ENCODE measurements around the gene AGPAT2.

The AGPAT2 gene

DNA sequence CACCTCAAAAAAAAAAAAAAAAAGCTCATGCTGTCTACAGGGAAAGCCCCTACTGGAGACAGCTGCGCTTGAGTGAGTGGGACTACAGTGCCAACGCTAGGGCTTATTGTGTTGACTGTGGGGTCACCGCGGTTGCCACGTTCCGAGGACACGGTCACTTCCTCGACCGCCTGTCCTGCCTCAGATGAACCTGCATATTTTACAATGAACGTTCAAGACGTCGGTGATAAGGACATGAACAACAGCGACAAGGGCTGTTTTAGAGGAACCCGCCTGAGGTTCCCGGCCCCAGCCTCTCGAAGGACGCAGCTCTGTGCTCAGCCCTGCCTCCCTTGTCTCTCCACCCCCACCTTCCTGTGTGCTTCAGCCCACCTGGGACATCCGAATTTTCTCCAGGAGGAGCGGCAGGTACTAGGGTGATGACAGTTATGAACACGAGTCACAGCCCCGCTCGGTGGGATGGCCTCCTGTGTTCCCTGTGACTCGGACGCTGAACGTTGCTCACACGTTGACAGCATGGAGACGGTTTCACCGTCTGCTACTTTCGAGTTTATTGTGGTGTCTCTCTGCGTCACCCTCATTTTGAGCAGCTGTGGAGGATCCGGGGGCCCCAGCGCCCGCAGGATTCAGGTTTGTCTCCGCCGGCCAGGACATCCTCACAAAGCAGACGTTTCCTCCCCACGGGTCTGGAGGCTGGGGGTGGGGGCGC lies 13.9 kb upstream of the AGPAT2 start:
- DNase-seq (ENCODE audit: low spot score) = no peak

- no peak for DNase-seq (ENCODE audit: low spot score)
These were observed 13.0 kb upstream of the AGPAT2 start for GRCh38 chr9:136700304-136700703.

DNA sequence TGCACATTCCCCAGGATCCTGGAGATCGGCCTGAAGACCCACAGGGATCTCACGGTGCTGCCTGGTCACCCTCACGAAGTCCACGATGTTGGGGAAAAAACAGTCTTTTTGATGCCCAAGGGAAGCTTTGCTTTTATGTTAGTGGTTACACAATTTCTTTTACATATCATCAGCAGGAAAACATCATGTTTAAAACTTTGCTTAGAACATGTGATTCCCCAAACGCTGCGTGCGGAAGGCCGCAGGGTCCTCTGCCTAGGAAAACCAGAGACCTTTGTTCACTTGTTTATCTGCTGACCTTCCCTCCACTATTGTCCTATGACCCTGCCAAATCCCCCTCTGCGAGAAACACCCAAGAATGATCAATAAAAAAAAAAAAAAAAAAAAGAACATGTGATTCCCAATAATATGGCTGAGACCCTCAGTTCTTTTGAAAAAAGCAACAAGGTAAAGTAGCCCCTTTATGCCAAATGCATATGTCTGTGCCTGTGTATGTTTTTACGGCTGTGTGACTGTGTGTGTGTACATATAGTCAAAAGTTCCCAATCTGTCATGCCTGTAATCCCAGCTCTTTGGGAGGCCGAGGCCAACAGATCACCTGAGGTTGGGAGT lies 11.5 kb upstream of the AGPAT2 start:
- DNase-seq (ENCODE audit: low spot score) = no peak

GRCh38 chr9:136697821-136698526 lies 10.7 kb upstream of the AGPAT2 start:
- no peak for DNase-seq (ENCODE audit: low spot score)

DNA sequence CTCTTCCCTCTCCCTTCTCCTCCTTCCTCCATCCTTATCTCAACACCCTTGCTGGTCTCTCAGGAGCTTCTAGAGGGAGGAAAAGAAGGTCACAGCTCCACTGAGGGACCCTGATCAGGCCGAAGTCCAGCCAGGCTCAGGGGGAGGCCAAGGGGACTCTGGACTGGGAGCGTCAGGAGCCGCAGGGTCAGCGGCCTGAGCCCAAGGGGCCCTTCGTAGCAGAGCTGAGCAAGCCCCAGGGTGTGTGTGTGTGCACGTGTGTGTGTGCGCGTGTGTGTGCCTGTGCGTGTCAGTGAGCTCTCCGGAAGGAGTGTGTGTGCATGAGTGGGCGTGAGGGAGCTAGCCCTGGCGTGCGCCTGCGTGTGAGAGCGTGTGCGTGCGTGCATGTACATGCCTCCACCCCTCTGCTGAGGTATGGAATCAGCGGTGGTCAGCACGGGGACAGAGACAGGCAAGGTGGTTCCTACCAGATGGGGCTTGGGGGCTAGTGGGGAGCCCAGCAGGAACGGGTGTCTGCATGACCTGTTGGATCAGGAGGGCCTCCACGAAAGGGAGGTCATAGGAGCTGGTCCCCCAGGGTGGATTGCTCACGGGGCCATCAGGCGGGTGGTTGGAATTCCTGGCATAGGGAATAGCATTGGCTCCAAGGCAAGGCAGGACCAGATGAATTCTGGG lies 10.0 kb upstream of the AGPAT2 start:
- DNase-seq (ENCODE audit: low spot score) = no peak

- DNase-seq (ENCODE audit: low spot score) = no peak
These were observed 9.2 kb upstream of the AGPAT2 start for GRCh38 chr9:136696502-136696901.

DNA sequence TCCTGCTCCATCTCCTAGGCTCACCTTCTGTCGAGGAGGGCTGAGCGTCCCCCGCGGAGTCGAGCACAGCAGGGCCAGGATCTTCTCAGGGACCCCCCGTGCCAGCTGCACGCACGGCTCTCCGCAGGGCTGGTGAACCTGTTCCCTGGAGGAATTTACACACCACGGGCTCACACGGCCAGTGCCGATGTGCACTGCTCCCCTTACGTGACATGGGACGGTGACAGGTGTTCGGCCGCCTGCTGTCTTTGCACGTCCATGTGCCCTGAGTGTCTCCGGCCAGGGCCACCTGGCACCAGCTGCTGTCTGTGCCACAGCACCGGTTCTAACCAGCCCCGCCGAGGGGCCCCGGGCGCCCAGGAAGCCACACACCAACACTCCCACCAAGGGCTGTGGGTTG lies 8.7 kb upstream of the AGPAT2 start:
- no peak for DNase-seq (ENCODE audit: low spot score)

DNA sequence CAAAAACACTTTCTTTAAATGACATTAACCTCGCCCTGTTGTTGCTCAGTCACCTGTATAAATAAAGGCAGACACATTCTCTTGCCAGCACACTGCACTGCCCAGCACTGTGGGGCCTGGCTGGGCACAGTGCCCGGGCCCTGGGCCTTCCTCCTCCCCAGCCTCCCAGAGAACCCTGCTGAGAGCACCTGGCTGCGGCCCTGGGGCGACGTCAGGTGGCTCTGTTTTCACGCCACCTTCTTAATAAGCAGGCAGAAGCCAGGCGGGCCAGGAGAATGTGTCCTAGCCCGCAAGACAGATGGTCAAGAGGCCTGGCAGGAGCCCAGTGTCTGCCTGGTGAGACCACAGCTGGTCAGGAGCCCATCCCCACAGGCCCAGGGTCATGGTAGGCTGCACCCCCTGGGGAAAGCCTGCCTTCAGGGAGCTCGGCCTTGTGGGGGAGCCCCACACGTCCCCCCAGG lies 8.2 kb upstream of the AGPAT2 start:
- no peak for DNase-seq (ENCODE audit: low spot score)

- no peak for DNase-seq (ENCODE audit: low spot score)
These were observed 7.6 kb upstream of the AGPAT2 start for GRCh38 chr9:136694872-136695247.

- DNase-seq (ENCODE audit: low spot score) = peak; percentile 58
These were observed 7.1 kb upstream of the AGPAT2 start for GRCh38 chr9:136694163-136694871.

- no peak for DNase-seq (ENCODE audit: low spot score)
These were observed 6.4 kb upstream of the AGPAT2 start for GRCh38 chr9:136693490-136694162.

- no peak for DNase-seq (ENCODE audit: low spot score)
These were observed 5.9 kb upstream of the AGPAT2 start for GRCh38 chr9:136693135-136693489.

- no peak for DNase-seq (ENCODE audit: low spot score)
These were observed 5.2 kb upstream of the AGPAT2 start for GRCh38 chr9:136692185-136693134.

GRCh38 chr9:136691316-136692184 lies 4.3 kb upstream of the AGPAT2 start:
- DNase-seq (ENCODE audit: low spot score) = no peak

GRCh38 chr9:136690806-136691261 lies 3.6 kb upstream of the AGPAT2 start:
- no peak for DNase-seq (ENCODE audit: low spot score)

DNA sequence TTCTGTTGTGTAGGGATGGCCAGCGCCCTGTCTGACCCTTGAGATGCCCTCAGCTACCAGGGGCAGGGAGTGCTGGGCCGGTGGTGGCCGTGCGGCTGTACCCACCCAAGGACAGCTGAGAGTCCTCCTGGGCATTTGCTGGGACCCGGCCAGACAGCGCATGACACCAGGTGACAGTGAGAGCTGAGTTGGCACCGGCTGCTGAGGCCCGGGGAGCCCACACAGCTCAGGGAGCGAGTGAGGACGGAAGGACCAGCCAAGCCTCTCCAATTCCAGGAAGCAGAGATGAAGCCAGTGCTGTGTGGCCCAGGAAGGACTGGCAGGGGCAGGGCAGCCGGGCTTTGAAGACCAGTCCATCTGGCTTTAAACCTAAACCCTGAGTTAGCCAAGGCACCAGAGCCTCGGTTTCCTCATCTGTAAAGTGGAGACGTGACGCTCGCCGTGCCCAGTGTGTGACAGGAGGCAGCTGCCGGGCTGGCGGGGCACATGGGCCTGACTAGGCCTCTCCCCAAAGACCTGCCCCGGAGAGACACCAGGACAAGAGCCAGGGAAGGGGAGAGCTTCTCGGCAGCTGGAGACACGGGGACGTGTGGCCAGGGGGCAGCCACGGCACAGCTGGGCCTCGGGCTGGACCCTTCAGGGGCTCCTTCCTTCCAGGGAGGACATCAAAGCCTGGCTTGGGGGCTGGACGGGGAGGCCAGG lies 3.0 kb upstream of the AGPAT2 start:
- DNase-seq (ENCODE audit: low spot score) = no peak

DNA sequence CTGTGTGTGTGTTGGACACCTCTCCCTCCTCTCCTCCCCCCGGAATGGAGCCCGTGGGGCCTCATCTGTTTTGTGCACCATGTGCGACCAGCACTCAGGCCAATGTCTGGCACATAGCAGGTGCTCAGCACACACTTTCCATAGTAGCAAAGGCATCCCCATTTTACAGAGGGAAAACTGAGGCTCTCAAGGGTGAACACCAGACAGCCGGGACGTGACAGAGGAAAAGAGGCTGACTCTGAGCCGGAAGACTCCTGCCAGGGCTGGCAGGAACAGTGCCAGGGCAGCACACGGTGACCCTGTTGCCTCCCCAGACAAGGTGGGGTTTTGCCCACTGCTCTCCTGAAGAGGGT lies 1.8 kb upstream of the AGPAT2 start:
- DNase-seq (ENCODE audit: low spot score) = no peak

DNA sequence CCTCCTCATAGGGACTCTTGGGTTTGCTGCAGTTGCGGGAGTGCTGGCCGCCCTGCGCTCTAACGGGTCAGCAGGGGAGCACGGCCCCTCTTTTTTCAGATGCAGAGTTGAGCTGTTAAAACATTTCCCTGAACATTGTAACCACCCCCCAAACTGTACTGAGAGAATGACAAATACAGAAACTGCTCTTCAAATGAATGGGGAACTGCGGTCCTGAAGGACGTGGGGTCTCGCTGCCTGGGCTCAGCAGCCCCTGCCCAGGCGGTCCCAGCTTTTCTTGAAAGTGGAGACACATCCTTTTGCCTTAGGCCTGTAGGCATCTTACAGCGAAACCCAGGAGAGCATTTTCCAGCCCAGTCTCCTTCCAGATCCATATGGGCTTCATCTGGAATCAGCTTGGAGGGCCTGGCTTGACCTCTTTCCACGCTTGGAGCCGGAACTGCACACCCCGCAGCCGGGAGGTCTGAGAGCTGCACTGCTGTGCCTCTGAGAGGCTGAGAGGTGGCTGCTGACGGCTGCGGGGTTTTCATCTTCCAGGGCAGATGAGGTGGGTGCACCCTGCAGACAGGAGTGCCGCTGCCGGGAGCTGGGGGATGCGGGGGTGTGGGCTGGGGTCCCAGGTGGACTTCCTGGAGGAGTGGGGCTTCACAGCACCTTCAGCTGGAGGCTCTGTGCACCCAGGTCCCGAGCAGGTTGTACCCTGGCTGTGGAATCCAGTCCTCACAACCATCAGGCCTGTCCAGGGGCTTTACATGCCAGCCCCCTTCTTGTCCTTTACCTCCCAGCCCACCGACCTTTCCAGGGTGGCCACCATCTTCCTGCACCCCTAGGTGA lies 1.2 kb upstream of the AGPAT2 start:
- DNase-seq (ENCODE audit: low spot score) = no peak
